ENCODE results near the gene GATA5. TPM values are rescaled to one million over a fixed set of nuclear protein-coding genes. Genes with fewer than 3 reads are reported as not detected.
A peak's percentile ranks its signal among the peaks of the same experiment; 100 is the strongest.

Gene GATA5
- total RNA-seq, 1 donor from 2014 or later, result not detected

- DNase-seq, result no peak
These were observed 11.3 kb upstream of the GATA5 start for GRCh38 chr20:62487118-62487517.

GRCh38 chr20:62486484-62486883, 10.7 kb upstream of the GATA5 start:
- DNase-seq, result no peak

- no peak for DNase-seq
These were observed 9.9 kb upstream of the GATA5 start for GRCh38 chr20:62485701-62486089.

GRCh38 chr20:62485062-62485700, 9.4 kb upstream of the GATA5 start:
- DNase-seq, result peak; percentile 48

- DNase-seq, result no peak
These were observed 8.7 kb upstream of the GATA5 start for GRCh38 chr20:62484478-62484877.

GRCh38 chr20:62483613-62484458, 8.0 kb upstream of the GATA5 start:
- no peak for DNase-seq

- DNase-seq, result no peak
These were observed 7.2 kb upstream of the GATA5 start for GRCh38 chr20:62482974-62483373.

- no peak for DNase-seq
These were observed 6.5 kb upstream of the GATA5 start for GRCh38 chr20:62482146-62482809.

GRCh38 chr20:62481425-62482145, 5.8 kb upstream of the GATA5 start:
- no peak for DNase-seq

GRCh38 chr20:62480318-62480717, 4.5 kb upstream of the GATA5 start:
- DNase-seq, result no peak

GRCh38 chr20:62479656-62480055, 3.9 kb upstream of the GATA5 start:
- DNase-seq, result no peak

GRCh38 chr20:62479156-62479555, 3.4 kb upstream of the GATA5 start:
- DNase-seq, result no peak

- DNase-seq, result no peak
These were observed 2.1 kb upstream of the GATA5 start for GRCh38 chr20:62477669-62478455.

GRCh38 chr20:62476056-62476838, 452 bp upstream of the GATA5 start:
- no peak for DNase-seq

GRCh38 chr20:62475027-62475771, 596 bp downstream of the GATA5 start:
- no peak for DNase-seq

GRCh38 chr20:62474604-62475026, 1.2 kb downstream of the GATA5 start:
- DNase-seq, result no peak

- DNase-seq, result no peak
These were observed 1.8 kb downstream of the GATA5 start for GRCh38 chr20:62473717-62474603.

- no peak for DNase-seq
These were observed 2.7 kb downstream of the GATA5 start for GRCh38 chr20:62472941-62473585.
